ENCODE measurements around the gene MSL3. TPM values are rescaled to one million over a fixed set of nuclear protein-coding genes. Genes with fewer than 3 reads are reported as not detected.

The MSL3 gene, protein sequence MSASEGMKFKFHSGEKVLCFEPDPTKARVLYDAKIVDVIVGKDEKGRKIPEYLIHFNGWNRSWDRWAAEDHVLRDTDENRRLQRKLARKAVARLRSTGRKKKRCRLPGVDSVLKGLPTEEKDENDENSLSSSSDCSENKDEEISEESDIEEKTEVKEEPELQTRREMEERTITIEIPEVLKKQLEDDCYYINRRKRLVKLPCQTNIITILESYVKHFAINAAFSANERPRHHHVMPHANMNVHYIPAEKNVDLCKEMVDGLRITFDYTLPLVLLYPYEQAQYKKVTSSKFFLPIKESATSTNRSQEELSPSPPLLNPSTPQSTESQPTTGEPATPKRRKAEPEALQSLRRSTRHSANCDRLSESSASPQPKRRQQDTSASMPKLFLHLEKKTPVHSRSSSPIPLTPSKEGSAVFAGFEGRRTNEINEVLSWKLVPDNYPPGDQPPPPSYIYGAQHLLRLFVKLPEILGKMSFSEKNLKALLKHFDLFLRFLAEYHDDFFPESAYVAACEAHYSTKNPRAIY
- total RNA-seq (2021; fragmentation: NEBNext Ultra II Directional; extraction: Animal tissue kit (Norgen Biotek cat#: 25700)), result 10 to 100 TPM; 17.1 to 23.2 (median 21.6) TPM
- long read RNA-seq, transcript MSL3-201 (13 exons, 2,364 nt), result major isoform, 13 of 26 reads
- long read RNA-seq, transcript MSL3-233 (12 exons, 2,507 nt), result minor isoform, 6 of 26 reads
- long read RNA-seq, partial matches to known transcripts, result 2 of 26 reads
- long read RNA-seq, other reads (novel, unspliced or antisense), result 0 of 26 reads

DNA sequence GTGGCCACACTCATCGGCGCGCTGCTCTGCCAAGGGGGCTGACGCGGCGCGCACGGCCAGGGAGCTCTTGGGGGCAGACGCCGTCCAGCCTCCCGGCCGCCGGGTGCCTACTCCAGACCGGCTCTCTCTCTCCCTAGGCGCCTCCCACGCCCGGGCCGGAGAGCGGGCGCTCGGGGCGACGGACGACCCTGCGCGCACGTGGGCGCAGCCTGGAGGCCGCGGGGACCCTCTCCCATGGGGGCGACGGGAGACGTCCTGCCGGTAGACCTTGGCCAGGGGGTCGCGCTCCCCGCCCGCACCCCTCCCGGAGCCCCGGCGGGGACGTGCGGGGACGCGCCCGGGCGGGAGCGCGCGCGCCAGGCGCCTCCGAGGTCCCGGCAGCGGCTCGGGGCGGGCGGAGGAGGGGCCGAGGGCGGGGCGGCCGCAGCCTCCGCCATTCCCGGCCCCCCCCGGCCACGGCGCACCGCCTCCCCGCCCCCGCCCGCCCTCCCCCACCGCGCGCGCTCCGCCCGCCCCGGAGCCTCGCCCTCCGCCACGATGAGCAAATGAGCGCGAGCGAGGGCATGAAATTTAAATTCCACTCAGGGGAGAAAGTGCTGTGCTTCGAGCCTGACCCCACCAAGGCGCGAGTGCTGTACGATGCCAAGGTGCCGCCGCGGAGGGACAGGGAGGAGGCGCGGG, at the start of gene MSL3:
MSL3 (plus strand) TSS at position 519 of the 681 bp plus-strand sequence; CDS start at position 546, 27 bp downstream.
- H3K36me3 Mint-ChIP-seq (ENCODE audit: low read depth), result no peaks in the 10 kb centered on the region
- peaks cover 27% of the 10 kb centered on the region for H3K4me1 Mint-ChIP-seq (ENCODE audit: low read depth)
- peak; percentile 39 for DNase-seq
- peak within 1 kb of the TSS; percentile 99 for H3K27ac Mint-ChIP-seq
- H3K4me3 Mint-ChIP-seq, result peak within 1 kb of the TSS; percentile 95
- no peaks in the 10 kb centered on the region; the same call in 1 of the 2 replicates for H3K27me3 Mint-ChIP-seq (ENCODE audit: insufficient read depth)
- TF ChIP-seq, protein P1, sequence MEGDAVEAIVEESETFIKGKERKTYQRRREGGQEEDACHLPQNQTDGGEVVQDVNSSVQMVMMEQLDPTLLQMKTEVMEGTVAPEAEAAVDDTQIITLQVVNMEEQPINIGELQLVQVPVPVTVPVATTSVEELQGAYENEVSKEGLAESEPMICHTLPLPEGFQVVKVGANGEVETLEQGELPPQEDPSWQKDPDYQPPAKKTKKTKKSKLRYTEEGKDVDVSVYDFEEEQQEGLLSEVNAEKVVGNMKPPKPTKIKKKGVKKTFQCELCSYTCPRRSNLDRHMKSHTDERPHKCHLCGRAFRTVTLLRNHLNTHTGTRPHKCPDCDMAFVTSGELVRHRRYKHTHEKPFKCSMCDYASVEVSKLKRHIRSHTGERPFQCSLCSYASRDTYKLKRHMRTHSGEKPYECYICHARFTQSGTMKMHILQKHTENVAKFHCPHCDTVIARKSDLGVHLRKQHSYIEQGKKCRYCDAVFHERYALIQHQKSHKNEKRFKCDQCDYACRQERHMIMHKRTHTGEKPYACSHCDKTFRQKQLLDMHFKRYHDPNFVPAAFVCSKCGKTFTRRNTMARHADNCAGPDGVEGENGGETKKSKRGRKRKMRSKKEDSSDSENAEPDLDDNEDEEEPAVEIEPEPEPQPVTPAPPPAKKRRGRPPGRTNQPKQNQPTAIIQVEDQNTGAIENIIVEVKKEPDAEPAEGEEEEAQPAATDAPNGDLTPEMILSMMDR (IDR thresholded peaks at IDR 0.05), result no peak
- H3K9me3 Mint-ChIP-seq, result no peaks in the 10 kb centered on the region

DNA sequence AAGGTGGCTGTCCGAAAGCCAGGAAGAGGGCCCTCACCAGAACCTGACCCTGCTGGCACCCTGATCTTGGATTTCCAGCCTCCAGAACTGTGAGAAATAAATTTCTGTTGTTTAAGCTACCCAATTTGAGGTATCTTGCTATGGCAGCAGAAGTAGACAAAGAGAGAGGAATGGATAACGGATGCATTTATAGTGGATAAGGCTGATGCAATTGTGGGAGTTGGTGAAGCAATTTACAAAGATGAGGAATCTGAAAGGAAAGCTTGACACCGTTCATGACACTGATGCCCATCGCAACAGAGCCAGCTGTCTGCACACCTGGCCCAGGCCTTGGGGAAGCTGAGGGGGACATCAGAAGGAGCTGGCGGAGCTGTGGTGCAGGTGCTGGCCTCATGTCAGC, 35.7 kb upstream of the MSL3 start:
- DNase-seq, result no peak
- no peak overlapping the region for H3K27ac Mint-ChIP-seq
- no peaks in the 10 kb centered on the region for H3K4me1 Mint-ChIP-seq (ENCODE audit: low read depth)
- no peaks in the 10 kb centered on the region; the same call in 1 of the 2 replicates for H3K27me3 Mint-ChIP-seq (ENCODE audit: insufficient read depth)
- no peak overlapping the region for H3K4me3 Mint-ChIP-seq
- TF ChIP-seq, protein P1 (IDR thresholded peaks at IDR 0.05), result no peak
- H3K36me3 Mint-ChIP-seq (ENCODE audit: low read depth), result no peaks in the 10 kb centered on the region
- no peaks in the 10 kb centered on the region for H3K9me3 Mint-ChIP-seq

DNA sequence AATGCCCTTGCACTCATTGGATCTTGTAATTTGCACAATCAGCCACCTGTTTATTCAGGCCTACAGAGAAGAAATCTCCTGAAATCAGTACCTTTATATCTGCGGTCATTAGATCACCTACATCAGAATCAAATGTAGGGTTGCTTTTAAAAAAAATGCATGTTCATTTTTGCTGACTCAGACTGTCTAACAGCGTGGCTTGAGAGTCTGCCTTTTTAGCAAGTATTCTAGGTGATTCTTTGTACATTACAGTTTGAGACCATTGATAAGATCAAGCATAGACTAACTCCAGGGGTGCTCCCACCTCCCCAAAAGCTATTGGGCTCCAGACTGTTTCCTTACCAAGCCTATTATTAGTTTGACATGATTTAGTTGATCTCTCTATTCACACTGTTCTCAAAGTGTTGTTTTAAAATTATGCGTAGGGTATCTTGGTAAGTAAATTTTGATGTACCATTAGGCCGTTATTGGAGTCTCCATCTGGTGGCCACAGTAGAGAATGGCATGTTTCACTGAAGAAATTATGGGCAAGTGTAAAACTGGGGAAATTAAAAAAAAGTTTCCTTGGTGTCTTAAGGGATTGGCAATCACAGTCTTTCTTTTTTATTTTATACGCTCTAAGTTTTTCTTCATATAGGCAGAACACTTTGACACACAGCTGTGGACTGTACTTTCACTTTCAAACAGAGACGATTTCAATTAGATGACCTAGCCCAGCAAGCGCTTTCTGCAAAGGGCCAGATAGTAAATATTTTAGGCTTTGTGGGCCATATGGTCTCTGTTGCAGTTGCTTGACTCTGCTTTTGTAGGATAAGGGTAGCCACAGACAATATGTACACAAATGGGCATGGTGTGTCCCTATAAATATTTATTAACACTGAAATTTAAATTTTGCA, 33.7 kb upstream of the MSL3 start:
- Mint-ChIP-seq H3K27me3 (ENCODE audit: insufficient read depth) (no peaks in the 10 kb centered on the region; the same call in none of the 2 replicates), H3K27ac (no peak overlapping the region), H3K36me3 (ENCODE audit: low read depth) (no peaks in the 10 kb centered on the region), H3K9me3 (no peaks in the 10 kb centered on the region), H3K4me1 (ENCODE audit: low read depth) (no peaks in the 10 kb centered on the region), H3K4me3 (peak overlapping the region; percentile 39; the same call in 1 of the 2 replicates)
- peak; percentile 1 for DNase-seq
- TF ChIP-seq, protein P1 (IDR thresholded peaks at IDR 0.05), result peak; percentile 80

DNA sequence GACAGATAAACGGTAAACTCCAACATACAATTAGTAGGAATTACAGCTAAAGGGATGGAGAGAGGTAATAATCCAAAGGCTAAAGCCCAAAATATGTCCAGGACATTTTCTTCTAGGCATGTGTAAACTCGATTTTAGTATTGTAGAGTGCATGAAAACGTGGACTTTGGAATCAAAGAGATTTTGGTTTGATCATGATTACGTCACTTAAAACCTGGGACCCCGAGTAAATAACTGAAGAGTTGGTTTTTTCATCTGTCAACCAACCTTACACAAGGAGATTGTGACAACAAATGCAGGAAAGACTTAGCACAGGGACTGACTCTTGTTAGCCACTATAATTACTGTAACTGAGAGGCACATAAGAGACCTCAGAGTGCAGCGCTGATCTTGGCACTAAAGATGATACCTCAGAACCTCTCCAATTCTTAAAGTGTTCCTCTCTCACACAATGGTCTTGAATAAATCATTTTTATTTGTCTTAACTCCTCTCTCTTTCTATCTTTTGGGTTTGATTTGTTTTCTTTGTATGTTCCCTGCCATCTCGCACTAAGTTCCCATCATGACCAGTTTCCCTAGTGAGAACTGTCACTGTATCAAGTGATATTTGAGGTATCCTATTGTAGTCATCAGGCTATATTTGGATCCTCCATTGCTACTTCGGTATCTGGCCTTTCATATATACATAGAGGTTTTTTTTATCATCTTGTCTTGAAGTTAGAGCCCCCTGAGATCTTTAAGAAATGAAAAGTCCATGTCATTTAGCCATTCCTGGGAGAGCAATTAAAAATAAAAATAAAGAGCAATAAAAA, 32.2 kb upstream of the MSL3 start:
- Mint-ChIP-seq H3K4me1 (ENCODE audit: low read depth) (no peaks in the 10 kb centered on the region), H3K4me3 (no peak overlapping the region), H3K36me3 (ENCODE audit: low read depth) (no peaks in the 10 kb centered on the region), H3K9me3 (no peaks in the 10 kb centered on the region), H3K27me3 (ENCODE audit: insufficient read depth) (peaks cover 3% of the 10 kb centered on the region), H3K27ac (no peak overlapping the region)
- TF ChIP-seq, protein P1 (IDR thresholded peaks at IDR 0.05), result no peak
- DNase-seq, result no peak

Measured in HFFc6 (cell line).